GM18519 (cell line): ENCODE results near the gene PIEZO2.

Experiments used
- ATAC-seq: cut with Tn5 transposase; IDR thresholded peaks from one replicate; pipeline ENCODE4 v1.9.1; 2021; ENCODE audit warnings: mild to moderate bottlenecking, moderate library complexity; ENCODE audit not compliant: unreplicated experiment, low FRiP score

The PIEZO2 gene

DNA sequence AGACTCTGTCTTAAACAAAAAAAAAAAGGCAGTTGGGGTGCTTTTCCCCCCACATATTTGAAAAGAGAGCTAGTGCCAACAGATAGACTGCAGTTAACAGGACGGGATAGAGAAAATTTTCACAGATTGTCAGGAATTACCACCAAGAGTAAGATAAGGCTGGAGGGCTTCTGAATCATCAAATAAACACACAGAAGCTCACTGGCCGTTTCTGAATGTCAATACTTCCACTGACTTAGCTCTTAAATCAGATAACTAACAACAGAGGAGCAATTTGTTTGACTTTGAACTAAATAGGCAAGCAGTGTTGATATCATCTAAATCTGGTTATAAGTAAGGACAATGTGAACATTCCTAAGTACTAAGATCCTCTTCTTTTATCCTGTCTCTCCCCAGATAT is 34.7 kb downstream of the PIEZO2 start:
- ATAC-seq, result no peak

DNA sequence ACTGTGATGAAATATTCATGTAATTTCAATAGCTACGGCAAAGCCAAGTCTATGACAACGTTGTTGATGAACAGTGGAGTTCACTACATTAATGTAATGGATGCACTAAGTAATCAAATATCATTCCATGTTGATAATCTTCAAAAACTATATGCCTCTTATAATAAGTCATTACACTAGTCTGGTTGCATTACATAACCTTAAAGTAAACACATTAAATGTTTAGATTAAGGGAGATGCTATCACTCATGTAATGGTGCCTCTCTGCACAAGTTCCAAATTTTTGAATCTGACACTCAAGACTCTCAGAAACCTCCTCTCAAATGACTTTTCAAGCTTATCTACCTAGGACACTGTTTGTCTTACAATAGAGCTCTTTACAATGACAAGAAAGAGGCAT is 35.4 kb downstream of the PIEZO2 start:
- ATAC-seq, result no peak

DNA sequence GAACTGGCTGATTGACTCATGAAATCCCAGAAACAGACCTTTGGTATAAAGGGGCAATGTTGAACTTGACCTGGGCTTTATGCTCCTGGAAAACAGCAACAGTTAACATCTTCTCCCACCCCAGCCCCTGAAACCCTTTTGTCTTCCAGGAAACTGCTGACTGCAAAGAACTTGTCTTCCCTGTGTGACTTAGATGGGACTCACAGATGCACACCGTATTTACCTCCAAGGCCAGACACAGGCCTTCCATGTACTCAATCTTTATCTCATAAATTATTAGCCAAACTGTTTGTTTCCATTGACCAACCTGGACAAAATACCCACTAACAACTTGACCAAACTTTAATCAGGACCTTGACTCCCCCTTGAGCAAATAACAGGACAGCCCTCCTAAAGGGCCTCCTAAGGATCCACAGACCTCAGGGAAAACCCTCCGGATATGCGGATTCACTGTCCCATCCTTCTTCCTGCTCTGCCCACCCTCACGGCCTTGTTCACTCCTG is 36.3 kb downstream of the PIEZO2 start:
- no peak for ATAC-seq

DNA sequence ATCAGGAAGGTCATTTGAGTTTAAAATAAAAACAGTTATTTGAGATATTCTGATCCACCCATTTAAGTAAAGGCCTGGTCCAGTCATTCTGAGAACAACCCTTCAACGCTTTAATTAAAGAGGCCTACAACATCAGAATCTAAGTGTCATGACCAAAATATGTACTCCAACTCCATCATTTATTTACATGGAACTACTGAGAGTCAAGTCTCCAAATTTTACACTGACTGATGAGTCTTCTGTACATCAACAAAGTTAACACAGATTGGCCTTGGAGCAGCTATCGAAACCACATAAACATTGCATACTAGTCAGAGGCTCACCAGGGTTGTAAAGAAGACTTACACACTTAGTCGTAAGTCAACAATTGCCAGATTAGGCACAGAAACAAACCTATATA is 37.1 kb downstream of the PIEZO2 start:
- ATAC-seq, result no peak

DNA sequence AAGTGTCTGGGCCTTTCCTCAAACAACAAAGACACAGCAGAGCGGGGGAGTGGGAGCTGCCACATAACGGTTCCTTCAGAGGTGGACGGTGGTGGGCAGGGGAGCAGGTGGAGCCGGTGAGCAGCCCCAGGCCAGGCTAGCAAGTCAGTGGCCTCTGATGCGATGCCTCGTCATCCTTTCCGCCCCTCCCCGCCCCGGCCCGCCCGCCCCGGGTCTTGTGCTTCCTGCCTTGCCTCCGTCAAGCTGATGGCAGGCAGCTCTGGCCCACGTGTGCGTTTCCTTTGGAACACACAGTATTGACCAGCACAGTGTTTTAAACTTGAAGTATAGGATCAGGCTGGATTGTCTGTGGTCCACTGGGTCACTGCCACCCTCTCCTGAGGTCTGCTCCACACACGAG is 38.9 kb downstream of the PIEZO2 start:
- ATAC-seq, result no peak

DNA sequence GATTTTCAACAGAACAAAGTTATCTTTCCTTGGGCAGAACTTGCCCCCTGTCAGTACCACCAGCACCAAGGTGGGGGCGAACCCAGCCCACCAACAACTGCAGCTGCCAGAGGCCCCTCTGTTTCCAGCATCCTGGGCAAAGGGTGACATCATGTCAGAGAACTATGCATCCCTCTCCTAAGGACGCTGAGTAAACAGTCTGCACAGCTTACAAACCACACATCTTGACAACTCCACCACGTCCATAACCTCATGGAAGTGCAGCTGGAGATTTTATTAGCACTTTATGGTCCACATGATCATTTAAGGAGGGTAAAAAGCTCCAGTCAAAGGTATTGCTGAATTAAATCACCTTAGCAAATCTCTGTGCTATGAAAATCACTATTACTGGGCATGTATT is 40.4 kb downstream of the PIEZO2 start:
- no peak for ATAC-seq

DNA sequence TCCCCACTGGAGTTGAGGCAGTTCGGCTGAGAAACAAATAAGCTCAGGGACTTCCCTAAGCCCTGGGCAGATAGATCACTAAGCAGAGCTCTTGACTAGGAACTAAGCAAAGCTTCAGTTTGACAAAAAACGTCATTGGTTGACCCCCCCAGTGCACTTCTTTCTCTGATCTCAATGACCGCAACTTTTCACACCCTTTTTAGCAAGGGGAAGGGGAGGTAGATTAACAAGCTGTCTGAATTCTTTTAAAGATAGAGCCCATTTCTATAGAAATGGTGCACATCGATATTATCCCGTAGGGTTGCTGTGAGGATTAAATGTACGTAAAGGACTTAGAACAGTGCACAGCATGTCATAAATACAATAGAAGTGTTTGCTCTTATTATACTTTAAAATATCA is 42.5 kb downstream of the PIEZO2 start:
- ATAC-seq, result no peak

DNA sequence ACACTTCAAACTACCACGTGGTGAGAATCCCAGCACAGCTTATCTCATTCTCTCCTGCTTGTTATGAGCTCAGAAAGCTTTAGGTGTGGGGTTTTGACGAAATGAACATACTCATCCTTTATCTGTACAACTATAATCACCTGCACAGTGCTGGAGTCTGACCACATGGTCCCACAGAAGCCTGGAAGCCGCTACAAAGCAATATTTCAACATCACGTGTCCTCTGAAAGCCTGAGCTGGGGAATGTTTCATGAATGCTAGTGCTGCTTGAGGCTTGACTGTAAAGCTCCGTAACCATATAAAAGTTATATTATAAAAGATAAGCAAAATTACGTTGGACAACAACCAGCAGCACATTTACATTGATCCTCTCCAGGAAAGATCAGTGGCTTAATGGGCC is 43.9 kb downstream of the PIEZO2 start:
- no peak for ATAC-seq

DNA sequence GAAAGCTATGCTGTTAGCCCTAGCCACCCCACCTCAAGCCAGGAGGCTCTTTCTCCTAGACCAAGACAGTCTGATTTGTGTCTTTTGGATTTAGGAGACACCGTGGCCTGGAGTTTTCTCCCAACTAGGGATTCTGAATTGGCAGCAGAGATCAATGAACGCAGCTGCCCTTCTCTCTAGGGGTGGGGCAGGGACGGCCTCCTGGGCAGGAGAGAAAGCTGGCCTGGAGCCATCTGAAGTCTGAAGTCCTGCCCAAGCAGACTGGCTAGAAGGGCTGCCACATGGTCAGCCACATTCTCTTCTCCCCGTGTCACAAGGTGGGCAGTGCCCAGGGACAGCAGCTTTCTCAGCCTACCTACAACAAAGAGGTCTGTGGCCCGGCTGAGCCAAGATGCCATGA is 45.1 kb downstream of the PIEZO2 start:
- ATAC-seq, result no peak

DNA sequence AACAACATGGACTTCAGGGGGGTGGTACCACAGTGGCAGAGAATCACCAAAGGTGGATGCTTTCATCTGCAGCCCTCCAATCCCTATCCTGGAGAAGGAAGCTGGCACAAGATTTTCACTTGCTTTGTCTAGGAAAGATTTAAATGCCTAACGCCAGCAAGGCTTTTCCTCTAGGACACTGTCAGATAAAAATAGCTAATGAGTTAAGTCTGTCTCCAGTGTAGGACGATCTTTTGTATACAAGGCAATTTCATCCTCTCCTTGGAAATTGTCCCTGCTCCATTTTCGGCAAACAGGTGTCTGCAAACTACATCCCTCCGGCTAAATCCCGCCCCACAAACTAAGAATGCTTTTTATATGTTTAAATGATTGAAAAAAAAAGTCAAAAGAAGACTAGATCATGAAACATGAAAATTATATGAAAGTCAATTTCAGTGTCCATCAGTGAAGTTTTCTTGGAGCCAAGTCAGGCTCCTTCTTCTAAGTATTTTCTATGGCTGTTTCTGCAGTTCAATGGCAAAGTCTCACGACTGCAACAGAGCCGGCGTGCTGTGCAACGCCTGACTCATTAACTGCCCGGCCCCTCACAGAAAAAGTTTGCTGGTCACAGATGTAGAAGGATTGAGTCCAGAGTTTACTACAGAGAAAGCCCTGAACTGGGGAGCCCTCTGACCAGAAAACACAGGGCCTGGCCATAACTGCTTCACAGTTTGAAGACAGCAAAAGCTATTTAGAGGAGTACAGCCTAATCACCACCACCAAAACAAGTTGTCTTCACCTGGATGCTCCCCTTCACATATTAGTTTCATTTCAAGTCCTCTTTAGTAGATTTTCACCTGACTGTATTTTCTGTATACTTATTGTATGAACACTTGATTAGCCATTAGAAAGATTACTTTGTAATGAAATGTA is 52.3 kb downstream of the PIEZO2 start:
- ATAC-seq, result no peak

DNA sequence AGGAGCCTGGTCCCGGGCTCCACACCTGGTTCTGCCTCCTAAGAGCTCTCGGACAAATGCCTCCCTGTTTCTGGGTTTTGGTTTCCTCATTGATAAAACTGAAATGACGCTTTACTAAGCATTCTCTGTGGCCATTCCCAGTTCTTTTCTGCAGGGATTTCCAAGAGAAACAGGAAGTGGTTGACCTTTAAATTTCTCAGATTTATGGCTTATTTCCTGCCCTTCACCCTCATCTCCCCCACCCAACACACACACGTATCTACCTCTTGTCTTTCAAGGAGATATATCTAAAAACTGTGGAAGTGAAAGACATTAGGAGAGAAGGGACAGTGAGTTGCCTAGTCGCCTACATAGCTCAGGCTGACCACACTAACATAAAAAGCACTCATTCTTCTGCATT is 53.0 kb downstream of the PIEZO2 start:
- ATAC-seq, result no peak

DNA sequence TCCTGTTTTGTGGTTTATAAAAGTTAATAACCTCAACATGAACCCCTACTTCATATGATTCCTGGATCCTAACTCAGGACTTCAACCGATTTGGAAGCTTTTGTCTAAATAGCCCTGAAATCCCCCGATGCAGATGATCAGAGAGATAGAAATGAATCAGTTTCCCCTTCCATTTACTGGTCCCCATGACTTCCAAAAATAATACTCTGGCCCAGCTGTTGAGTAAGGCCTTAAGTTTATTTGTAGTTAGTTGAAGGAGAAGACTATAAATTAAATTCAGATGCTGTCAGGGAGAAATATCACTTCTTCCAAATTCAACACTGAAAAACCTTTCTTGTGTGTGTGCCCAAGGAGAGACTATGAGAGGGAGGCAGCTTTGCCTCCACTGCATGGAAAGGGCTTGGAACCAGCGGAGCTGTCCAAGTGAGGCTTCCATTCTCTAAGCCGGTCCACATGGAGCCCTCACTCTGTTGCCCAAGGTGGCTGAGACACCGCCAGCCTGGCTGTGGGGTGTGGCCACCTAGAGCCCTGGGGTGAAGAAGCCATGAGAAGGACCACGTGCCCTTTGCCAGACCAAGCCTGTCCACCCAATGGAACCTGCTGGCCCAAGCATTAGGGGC is 53.6 kb downstream of the PIEZO2 start:
- ATAC-seq, result no peak

DNA sequence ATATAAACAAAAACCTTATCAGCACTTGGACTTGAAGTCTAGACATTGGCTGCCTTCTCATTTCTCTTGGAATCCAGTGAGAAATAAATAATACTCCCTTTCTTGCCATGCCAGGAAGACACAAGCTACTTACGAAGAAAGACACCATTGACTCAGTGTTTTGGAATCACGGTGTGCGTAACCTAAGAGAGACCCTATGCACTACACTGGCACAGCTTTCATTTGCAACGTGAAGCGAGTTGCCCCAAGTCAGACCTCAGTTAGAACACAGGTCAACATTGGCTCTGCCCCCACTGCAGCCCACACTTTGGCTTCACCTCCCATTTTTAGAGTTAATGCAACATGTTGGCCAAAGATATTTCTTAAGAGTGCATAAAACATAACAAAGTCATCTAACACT is 54.2 kb downstream of the PIEZO2 start:
- no peak for ATAC-seq

DNA sequence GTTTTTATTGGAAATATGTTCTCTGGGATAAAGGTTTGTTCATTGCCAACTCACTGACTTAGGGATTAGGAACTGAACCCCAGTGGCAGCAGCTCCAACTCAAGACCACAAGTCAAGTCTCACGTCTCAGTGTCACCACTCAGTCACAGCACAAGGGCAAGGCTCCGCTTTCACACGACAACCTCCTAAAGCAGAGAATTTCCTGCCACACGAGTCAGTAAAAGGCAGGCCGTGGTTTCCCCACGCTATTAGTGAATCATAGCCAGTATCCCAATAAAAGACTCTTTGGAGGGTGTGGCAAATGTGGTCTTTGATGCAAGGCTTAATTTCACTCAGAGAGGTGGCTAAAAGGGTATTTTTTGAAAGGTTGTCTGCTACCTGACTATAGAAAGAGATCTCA is 57.6 kb downstream of the PIEZO2 start:
- no peak for ATAC-seq

DNA sequence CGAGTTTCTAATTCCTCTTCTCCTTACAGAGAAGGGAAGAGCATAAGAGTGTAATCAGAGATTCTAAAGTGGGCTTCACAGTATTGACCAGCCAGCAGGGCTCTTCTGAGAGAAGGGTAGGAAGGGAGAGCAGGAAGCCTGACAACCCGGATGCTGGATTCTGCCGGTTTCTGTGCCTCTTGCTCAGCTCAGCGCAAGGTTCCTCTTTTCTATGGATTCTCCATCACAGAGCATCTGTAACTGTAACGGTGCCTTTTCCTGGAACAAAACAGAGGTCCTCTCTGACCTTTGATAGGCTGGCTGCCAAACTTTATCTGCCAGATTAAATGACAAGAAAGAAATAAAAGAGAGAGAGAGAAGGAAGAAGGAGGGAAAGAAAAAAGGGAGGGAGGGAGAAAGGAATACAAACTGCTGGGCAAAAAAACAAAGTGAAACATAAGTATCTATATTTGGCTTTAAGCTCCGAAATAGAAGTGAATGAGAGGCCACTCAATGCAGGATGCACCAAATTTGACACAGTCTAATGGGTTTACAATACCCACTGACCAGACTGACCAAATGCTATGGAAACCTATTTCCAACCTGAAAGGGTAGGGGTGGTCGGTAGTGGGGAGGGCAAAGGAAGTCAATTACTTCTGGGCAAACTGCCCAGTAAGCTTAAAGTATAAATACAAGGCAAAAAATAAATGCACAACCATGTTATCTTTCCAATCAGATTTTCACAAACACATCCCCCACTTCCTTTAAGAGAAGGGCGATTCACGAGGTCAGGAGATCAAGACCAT is 59.2 kb downstream of the PIEZO2 start:
- ATAC-seq, result no peak

DNA sequence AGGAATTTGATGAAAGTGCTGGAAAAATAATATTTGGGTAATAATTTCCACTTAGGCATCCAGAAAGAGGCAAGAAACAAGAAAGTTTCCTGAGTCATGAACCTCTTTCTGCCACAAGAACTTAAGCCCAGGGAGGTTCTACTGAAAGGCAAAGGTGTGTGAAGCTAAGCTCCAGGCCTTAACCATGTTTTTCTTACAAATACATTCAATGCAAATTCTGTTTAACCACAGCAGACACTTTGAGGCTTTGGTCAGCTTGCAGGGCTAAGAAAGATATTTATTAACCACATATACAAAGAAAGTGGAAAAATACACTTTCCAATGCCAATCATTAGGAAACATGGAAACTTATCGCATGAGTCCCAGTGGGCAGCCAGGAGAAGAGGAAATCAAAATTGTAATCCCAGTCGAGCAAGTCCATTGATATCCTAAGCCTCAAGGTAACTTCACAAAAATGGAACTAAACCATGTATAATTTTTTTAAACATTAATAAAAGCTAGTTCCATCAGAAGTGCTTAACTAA is 68.3 kb downstream of the PIEZO2 start:
- no peak for ATAC-seq

DNA sequence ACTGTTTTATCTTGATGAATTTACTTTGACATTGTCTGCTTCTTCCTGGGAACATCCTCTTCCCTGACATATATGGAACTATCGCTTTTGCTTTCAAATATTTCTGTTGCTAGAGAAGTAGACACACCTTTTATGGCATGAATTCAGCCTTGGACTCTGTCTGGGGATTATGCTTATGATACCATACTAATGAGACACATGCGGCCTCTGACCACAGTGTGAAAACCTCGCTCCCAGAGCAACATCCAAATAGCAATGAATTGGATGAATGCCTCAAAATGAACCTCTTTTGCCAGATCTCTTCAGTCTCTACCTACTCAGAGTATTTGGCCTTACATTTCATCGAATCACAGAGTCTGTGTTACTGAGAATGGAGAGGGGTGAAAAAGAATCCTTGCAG is 70.9 kb downstream of the PIEZO2 start:
- no peak for ATAC-seq

DNA sequence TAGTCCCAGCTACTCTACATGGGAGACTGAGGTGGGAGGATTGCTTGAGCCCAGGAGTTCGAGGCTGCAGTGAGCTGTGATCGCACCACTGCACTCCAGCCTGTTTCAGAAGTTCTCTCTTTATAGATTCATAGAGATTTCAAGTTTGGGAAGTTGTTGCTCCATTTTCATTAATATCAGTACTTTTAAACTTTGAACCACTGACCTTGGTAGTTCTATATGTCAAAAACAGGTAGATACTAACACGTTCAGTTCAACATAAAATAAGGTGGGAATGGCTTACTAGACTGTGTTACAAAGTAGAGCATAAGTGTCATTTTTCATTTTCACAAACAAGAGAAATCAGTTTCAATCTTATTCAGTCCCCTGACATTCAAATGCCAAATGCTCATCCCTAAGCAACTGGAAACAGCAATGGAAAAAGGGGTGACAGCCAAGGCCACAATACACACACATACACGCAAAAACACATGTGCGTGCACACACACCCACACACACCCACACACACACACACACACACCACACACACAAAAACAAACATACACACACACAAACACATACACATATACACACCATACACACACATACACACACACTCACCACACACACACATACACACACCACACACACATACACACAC is 71.7 kb downstream of the PIEZO2 start:
- no peak for ATAC-seq

DNA sequence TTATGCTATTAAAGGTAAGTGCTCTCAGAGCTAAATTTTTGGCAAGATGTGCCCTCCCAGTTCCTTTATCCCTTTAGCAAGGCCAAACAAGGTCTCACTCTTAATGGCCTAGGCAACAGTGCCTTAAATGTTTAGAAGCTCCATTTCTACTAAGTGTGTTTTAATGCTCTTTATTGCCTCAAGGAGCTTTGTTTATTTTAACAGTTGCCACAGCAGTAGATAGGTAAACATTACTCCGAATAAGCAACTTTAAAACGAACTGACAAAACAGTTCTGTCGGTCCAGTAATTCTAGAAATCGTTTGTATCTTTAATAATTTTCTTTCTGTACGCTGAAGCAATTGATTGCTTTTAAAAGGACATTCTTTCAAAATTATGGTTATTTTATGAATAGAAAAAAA is 74.5 kb downstream of the PIEZO2 start:
- ATAC-seq, result no peak

DNA sequence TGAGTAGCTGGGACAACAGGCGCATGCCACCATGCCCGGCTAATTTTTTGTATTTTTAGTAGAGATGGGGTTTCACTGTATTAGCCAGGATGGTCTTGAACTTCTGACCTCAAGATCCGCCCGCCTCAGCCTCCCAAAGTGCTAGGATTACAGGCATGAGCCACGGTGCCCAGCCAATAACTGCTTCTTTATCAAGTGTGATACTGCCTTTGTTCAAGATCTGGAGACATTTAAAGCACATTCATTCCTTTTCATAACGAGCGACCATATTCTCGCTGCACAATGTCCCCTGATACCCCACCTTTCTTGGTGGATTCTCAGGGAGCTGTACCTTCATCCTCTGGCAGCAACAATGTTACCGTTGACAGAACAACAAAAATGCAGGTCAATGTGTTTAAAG is 75.4 kb downstream of the PIEZO2 start:
- no peak for ATAC-seq

DNA sequence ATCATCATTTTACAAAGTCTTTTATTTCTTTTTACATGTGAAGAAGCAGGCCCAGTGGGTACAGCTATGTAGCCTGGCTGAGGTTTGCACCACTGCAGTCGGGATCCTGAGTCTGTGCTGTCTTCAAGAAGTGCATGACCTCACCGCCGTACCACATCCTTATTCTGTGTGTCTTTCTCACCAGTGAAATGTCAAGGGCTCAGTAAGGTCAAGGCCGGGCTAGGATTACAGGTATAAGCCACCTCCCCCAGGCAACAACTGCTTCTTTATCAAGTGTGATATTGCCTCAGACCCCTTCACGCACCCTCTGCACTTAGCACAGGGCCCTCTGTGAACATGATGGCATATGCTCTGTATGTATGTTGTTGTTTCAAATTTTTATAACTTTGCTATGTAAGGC is 76.7 kb downstream of the PIEZO2 start:
- ATAC-seq, result no peak
